OCI-LY7 (cell line): ENCODE data around the gene C1QTNF9.

ENCODE experiments used
- EZH2phosphoT487 ChIP-seq: fragments of 200-600 bp; sonication (generic); IDR thresholded peaks from 2 replicates; pipeline ENCODE4 v1.6.1; 2018; ENCODE audit warnings: low read depth, borderline replicate concordance, mild to moderate bottlenecking, mixed run types, antibody characterized with exemption, low read length, moderate library complexity, mixed read lengths
- TF ChIP-seq, protein P1 (sequence below): fragments of 200-600 bp; sonication (generic); conservative IDR thresholded peaks from 2 replicates; pipeline ENCODE4 v1.5.1; 2014; ENCODE audit warnings: mild to moderate bottlenecking, antibody characterized with exemption, low read length, moderate library complexity, mixed read lengths

DNA sequence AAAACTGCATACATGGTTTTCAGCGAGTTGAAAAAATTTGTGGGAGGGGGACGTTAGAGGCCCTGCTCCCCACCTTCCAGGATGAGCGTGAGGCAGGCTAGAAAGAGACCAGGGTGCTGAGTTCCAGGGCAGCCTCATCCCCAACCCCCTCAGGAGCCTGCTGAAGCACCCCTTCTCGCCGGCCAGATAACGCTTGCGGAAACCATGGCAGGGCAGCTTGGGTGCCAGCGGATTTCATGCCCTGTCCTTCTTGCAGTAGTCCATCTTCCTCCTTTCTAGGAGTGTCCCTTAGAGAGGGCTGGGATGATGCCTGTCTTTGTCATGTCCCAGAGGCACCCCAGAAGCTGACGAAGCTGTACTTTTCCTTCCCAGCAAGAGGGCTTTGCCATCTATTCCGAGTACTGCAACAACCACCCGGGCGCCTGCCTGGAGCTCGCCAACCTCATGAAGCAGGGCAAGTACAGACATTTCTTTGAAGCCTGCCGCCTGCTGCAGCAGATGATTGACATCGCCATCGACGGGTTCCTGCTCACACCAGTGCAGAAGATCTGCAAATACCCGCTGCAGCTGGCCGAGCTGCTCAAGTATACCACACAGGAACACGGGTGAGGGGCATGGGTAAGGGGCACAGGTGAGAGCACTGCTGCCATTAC lies 19.0 kb upstream of the C1QTNF9 start:
- TF ChIP-seq, protein P1, sequence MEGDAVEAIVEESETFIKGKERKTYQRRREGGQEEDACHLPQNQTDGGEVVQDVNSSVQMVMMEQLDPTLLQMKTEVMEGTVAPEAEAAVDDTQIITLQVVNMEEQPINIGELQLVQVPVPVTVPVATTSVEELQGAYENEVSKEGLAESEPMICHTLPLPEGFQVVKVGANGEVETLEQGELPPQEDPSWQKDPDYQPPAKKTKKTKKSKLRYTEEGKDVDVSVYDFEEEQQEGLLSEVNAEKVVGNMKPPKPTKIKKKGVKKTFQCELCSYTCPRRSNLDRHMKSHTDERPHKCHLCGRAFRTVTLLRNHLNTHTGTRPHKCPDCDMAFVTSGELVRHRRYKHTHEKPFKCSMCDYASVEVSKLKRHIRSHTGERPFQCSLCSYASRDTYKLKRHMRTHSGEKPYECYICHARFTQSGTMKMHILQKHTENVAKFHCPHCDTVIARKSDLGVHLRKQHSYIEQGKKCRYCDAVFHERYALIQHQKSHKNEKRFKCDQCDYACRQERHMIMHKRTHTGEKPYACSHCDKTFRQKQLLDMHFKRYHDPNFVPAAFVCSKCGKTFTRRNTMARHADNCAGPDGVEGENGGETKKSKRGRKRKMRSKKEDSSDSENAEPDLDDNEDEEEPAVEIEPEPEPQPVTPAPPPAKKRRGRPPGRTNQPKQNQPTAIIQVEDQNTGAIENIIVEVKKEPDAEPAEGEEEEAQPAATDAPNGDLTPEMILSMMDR = no peak
- no peak for TF ChIP-seq EZH2phosphoT487
